GM19452 (cell line): Measurements from ENCODE around the gene DPY30.
A peak's percentile ranks its signal among the peaks of the same experiment; 100 is the strongest.

Experiments
- ATAC-seq: cut with Tn5 transposase; IDR thresholded peaks from one replicate; pipeline ENCODE4 v1.9.1; 2021; ENCODE audit not compliant: unreplicated experiment

DPY30 gene

DNA sequence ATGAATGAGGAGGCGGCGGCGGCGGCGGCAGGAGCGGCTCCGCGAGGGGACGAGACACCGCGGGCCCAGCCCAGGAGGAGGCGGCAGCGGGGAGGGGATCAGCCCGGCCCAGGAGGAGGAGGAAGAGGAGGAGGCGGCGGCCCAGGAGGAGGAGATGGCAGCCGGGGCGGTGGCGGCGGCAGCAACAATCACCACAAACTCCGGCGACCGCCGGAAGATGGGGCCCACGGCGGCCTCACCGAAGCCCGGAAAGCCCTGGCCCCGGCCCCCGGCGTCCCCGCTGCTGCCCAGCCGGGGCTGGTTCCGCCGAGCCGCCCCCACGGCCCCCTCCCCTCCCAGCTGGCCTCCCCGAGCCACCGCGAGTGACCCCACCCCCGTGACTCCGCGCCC is 29.3 kb downstream of the DPY30 start:
- peak; percentile 44 for ATAC-seq

DNA sequence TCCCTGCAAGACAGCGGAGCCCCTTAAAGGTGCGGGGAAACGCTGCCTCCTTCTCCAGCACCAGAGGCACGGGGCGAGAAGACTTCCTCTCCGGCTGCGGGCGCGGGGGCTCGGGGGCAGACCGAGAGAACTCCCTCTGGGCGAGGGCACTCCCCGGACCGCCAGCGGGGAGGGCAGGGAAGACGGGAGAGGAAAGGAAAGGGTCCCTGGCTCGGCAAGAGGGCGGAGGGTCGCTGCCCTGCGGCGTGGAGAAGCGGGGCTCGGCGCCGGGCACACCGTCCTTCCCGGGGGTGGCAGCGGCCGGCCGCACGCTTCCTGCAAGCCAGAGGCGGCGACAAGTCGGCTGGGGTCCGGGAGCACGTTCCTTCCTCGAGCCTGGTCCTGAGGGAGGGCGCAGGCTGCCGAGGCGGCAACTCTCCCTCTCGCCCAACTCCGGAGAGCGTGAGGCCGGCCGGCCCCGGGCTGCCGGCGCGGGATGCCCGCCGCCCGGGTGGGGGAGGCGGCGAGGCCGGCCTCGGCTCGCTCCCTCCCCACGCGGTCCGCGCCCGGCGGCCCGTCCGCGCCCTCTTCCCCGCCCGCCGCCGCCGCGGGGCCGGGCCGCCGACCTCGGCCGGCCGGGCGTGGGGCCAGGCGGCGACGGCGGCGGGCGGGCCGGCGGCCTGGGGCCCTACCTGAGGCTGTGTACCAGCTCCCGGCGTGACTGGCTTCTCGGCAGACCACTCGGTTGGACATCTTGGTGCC is 29.9 kb downstream of the DPY30 start:
- ATAC-seq: peak; percentile 19

DNA sequence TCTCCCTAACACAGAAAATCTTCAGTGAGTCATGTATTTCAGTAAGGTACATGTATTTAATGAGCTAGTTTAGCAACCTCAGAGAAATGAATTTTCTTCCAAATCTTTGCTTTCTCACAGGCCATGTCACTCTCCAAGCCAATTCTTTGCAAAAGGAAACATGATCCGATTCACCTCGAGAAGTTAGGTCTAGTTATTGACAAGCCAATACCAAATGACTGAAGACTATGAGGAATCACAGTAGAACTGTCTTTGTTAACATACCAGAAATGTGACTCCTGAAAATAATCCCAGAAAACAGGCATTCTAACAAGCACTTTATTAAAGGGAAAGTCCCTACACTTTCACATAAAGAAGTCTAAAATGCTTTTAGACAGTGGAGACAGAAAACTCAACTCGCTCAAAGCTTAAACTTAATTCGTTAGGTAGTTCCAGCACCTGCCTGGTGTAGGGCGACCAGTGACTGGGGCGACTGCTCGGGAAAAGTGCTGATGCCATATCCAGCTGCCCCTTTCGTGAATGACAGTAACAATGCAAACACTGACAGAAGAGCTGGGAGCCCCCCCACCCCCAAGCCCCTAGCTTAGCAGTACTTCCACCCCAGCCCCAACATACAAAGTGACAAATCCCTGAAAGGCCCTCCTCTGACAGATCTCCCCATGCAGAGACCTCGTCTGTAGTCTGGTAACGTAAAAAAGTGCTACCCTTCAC is 30.6 kb downstream of the DPY30 start:
- no peak for ATAC-seq

DNA sequence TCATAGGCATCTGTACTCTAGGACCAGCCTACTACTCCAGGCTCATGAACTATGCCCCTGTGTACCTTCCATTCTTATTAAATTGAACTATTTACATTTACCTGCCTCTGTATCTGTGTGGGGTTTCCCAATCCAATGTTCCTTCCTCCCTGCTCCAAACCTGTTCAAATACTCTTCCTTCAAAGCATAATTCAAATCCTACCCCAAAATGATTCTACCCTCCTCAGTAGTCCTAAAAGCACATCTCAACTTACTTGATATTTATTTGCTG is 32.5 kb downstream of the DPY30 start:
- no peak for ATAC-seq

DNA sequence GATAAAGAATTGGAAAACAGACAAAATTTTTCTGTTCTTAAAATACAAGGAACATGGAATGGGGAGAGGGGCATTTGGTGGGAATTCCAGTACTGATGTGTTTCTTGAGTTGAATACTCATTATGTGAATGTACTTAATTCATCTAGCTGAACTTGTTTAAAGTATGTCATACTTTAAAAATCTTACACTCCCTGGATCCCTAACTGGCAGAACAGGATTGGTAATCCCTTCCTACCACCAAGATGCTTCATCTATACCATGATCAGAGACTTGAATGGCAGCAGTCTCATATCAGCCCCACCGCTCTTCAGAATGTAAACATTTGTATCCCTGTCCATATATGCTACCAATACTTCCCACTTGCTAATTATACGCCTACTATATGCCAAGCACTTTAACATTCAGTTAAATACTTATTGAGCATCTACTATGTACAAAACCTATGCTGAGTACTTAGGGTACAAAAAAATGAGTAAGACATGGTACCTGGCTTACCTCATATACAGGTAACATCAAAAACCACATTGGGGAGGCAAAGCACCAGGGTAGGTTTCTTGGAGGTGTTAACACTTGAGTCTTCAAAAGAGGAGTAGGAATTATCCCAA is 34.1 kb downstream of the DPY30 start:
- no peak for ATAC-seq

DNA sequence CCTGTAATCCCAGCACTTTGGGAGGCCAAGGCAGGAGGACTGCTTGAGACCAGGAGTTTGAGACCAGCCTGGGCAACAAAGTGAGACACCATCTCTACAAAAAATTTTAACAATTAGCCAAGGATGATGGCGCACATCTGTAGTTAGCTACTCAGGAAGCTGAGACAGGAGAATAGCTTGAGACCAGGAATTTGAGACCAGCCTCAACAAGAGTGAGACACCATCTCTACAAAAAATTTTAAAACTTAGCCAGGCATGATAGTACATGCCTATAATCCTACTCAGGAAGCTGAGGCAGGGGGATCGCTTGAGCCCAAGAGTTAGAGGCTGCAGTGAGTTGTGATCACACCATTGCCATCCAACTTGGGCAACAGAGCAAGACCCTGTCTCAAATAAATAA is 35.8 kb downstream of the DPY30 start:
- ATAC-seq: no peak

- no peak for ATAC-seq
Observed at GRCh38 chr2:32002406-32002805, 37.2 kb downstream of the DPY30 start.

DNA sequence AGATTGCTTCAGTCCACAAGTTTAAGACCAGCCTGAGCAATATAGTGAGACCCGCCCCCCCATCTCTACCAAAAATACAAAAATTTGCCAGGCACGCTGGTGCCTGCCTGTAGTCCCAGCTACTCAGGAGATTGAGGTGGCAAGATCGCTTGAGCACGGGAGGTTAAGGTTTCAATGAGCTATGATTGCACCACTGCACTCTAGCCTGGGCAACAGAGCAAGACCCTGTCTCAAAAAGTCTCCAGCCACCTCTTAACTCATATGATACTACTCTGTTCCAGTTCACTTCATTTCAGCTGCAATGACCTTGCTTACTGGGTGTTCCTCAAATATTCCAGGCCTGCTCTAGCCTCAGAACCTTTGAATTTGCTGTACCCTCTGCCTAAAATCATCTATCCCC is 40.2 kb downstream of the DPY30 start:
- ATAC-seq: no peak

GRCh38 chr2:31998731-31999383 is 40.7 kb downstream of the DPY30 start:
- no peak for ATAC-seq

- no peak for ATAC-seq
Observed at GRCh38 chr2:31997653-31998052, 42.0 kb downstream of the DPY30 start.

DNA sequence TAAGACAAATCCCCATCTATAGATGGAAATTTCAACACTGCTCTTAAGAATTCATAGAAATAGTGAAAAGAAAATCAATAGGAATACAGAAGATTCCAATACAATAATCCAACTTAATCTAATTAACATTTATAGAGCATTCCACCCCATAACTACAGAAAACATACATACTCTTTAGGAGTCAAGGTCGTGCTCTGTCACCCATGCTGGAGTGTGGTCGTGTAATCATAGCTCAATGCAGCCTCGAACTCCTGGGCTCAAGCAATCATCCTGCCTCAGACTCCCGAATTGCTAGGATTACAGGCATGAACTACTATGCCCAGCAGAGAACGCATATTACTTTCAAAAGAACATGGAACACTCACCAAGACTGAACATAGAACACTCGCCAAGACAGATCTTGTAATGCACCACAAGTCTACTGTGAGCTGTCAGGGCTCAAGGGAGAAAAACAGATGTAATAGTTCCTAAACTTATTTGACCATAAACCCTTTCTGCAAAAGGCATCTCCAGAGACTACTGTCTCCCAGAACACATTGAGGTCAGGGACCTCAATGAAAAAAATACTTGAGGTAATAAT is 42.9 kb downstream of the DPY30 start:
- no peak for ATAC-seq

DNA sequence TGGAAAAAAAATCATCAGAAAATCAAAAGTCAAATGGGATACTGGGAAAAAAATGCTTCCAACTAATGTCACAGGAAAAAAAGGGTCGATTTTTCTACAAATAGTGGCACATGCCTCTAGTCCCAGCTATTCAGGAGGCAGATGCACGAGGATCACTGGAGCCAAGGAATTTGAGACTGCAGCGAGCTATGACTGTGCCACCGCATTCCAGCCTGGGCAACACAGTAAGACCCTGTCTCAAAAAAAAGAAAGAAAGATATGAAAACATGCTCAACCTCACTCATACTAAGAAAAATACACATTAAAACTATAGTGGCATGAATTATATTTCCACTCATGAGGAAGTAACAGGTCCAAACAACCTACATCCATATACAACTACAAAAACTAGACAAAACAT is 46.7 kb downstream of the DPY30 start:
- ATAC-seq: no peak

- no peak for ATAC-seq
Observed at GRCh38 chr2:31992025-31992579, 47.5 kb downstream of the DPY30 start.

GRCh38 chr2:31989946-31990345 is 49.7 kb downstream of the DPY30 start:
- ATAC-seq: no peak

- ATAC-seq: no peak
Observed at GRCh38 chr2:31987454-31988220, 52.0 kb downstream of the DPY30 start.

- no peak for ATAC-seq
Observed at GRCh38 chr2:31986906-31987305, 52.7 kb downstream of the DPY30 start.

DNA sequence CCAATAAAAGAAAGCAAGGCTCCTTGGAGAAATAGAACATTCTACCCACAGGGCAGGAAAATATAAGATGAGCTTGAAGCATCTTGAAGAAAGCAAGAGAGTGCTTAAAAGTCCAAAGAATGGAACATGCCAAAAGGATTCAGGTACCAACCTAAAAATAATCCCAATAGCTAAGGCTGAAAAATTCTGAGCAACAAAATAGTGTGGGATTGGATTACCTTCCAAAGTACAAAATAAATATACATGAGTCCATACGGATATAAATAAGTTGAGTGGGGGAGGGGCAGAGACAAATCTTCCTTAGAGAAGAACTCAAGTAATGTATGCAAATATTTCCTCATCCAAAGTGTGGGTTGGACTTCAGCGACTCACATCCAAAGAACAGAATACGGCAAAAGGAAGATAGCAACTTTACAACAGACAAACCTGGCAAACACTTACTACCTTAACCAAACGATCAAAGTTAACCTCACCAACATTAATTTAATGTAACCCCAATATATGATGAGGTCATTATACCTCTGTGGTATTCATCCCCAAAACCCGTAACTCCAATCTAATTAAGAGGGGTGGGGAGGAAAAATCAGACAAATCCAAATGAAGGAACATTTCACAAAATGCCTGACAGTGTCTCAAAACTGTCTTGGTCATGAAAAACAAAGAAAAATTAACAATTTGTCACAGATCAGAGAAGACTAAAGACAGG is 55.7 kb downstream of the DPY30 start:
- no peak for ATAC-seq

GRCh38 chr2:31980674-31981356 is 58.8 kb downstream of the DPY30 start:
- ATAC-seq: peak; percentile 99

DNA sequence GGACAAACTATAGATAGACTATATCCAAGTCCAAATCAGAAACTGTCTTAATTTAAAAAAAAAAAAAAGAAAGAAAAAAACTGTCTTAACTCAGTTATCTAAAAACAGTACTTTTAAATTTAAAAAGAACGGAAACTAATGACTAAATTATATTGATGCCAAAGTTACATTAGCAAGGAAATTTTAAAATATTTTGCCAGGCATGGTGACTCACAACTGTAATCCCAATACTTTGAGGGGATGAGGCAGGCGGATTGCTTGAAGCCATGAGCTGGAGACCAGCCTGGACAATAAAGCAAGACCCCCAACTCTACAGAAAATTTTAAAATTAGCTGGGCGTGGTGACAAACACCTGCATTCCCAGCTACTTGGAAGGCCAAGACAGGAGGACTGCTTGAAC is 59.6 kb downstream of the DPY30 start:
- no peak for ATAC-seq
